Measurements from ENCODE around the gene OR10A2. TPM values are rescaled to one million over a fixed set of nuclear protein-coding genes. Genes with fewer than 3 reads are reported as not detected.

The OR10A2 gene
- total RNA-seq = not detected

DNA sequence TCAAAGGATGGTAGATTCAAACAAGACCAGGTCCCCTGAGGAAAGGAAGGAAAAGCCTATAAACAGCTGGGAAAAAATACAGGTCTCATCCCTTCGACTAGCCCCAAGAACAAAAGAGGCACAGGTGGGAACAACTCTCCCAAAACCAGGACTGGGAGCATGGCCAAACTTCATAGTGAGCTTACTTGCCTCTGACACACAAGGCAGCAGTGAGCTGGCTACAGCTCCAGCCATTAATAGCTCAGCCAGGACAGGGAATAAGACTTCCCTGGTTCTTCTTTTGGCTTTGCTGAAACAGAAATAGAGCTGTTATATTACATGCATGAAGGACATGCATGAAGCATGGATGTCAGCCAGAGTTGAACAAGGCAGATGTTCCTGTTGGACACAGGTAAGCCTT is at the start of gene OR10A2:
Gene OR10A2 (plus strand): TSS at position 97 of the 400 bp plus-strand sequence. CDS start 6,698 bp downstream, outside the sequence.
- no peak within 1 kb of the TSS for H3K27ac ChIP-seq
- TF ChIP-seq POLR2A (IDR thresholded peaks at IDR 0.05) (no peak), CTCF (IDR thresholded peaks at IDR 0.05) (no peak)
- WGBS, 2 donors = 53 to 64% methylated on average over 1 of the region's 1 CpG
- no peak for DNase-seq
- H3K9me3 ChIP-seq = no peaks in the 10 kb centered on the region
- intact Hi-C loops (cut with DNase I) = no loop called here
- H3K4me3 ChIP-seq (replicated peaks in 1 of 3) = no peak within 1 kb of the TSS
- H3K27me3 ChIP-seq = no peaks in the 10 kb centered on the region
- H3K4me1 ChIP-seq = no peaks in the 10 kb centered on the region
- no peaks in the 10 kb centered on the region for H3K36me3 ChIP-seq

DNA sequence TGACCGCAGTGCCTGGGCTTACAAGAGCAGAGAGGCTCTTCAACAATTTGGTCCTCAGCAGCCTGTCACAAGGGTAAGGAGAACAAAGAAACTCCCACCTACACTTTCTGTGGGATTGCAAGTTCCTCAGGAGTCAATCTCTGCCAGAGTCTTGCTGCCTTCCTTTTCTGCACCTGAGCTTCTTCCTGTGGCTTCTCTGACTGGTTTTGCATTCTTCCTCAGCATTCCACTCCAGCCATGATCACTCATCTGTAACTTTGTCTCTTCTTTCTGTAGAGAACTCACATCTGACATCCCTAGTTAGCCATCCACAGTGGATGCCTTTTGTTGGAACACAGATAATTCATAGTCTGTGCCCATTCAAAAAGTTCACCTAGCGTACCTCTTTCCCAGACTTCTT is 49.2 kb upstream of the OR10A2 start:
- no peak for DNase-seq
- TF ChIP-seq CTCF (IDR thresholded peaks at IDR 0.05) (no peak), POLR2A (IDR thresholded peaks at IDR 0.05) (no peak)
- H3K36me3 ChIP-seq = no peaks in the 10 kb centered on the region
- no peaks in the 10 kb centered on the region for H3K9me3 ChIP-seq
- H3K4me3 ChIP-seq (replicated peaks in 1 of 3) = no peak overlapping the region
- WGBS, 2 donors = 44 to 61% methylated on average over 2 of the region's 2 CpGs
- no peak overlapping the region for H3K27ac ChIP-seq
- no peaks in the 10 kb centered on the region for H3K4me1 ChIP-seq
- intact Hi-C loops (cut with DNase I) = no loop called here
- no peaks in the 10 kb centered on the region for H3K27me3 ChIP-seq

DNA sequence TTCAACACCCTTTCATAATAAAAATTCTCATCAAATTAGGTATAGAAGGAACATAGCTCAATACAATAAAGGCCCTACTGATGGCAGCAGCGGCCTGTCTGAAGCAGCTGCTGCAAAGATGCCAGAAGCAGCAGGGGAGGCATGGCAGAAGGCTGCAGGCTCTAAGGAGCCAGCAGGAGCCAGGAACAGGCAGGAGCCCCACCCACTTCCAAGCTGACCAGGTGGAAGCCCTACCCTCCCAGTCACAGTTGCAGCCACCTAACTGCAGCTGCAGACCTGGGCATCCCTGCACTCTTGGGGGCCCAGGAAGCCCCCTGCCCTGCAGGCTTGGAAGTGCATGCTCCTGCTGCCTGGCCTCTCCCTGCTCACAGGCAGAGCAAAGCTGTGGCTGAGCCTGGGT is 45.2 kb upstream of the OR10A2 start:
- WGBS, 2 donors = 67 to 71% methylated on average over 1 of the region's 1 CpG
- intact Hi-C loops (cut with DNase I) = no loop called here
- no peak overlapping the region for H3K27ac ChIP-seq

DNA sequence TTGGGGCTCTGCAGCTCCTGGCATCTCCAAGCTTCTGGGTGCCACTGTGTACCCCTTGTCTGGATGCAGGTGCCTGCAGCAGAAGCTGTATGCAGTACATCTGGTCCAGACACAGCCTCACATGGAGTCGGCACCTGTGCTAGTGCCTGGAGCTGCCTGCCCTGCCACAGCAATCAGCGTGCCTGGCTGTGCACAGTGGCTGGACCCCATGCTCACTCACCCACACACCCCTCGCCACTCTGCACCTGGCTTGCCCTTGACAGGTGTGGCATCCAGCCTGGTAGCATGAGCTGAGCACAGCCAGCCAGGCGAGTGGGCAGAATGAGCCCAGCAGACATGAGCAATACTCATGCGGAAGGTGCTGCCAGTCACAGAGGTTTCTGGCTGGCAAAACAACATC is 43.9 kb upstream of the OR10A2 start:
- DNase-seq = no peak
- no peak for TF ChIP-seq POLR2A (IDR thresholded peaks at IDR 0.05)
- no peak for TF ChIP-seq CTCF (IDR thresholded peaks at IDR 0.05)

More for the DNA sequence above, 45.2 kb upstream of the OR10A2 start:
- no peaks in the 10 kb centered on the region for H3K27me3 ChIP-seq
- no peaks in the 10 kb centered on the region for H3K36me3 ChIP-seq
- no peaks in the 10 kb centered on the region for H3K4me1 ChIP-seq
- no peak overlapping the region for H3K4me3 ChIP-seq (replicated peaks in 1 of 3)
- DNase-seq = no peak
- H3K9me3 ChIP-seq = no peaks in the 10 kb centered on the region
- TF ChIP-seq POLR2A (IDR thresholded peaks at IDR 0.05) = no peak
- no peak for TF ChIP-seq CTCF (IDR thresholded peaks at IDR 0.05)

GRCh38 chr11:6824136-6824823 is 38.6 kb upstream of the OR10A2 start:
- no peak for DNase-seq
- intact Hi-C loops (cut with DNase I) = no loop called here
- TF ChIP-seq POLR2A (IDR thresholded peaks at IDR 0.05) = no peak
- TF ChIP-seq CTCF (IDR thresholded peaks at IDR 0.05) = no peak

More for the DNA sequence above, 43.9 kb upstream of the OR10A2 start:
- no peaks in the 10 kb centered on the region for H3K36me3 ChIP-seq
- no peaks in the 10 kb centered on the region for H3K27me3 ChIP-seq
- WGBS, 2 donors = 98 to 100% methylated on average over 3 to 4 of the region's 5 CpGs
- no peak overlapping the region for H3K4me3 ChIP-seq (replicated peaks in 1 of 3)
- no peaks in the 10 kb centered on the region for H3K9me3 ChIP-seq
- no peaks in the 10 kb centered on the region for H3K4me1 ChIP-seq
- intact Hi-C loops (cut with DNase I) = no loop called here
- no peak overlapping the region for H3K27ac ChIP-seq

More at GRCh38 chr11:6824136-6824823, 38.6 kb upstream of the OR10A2 start:
- H3K9me3 ChIP-seq = no peaks in the 10 kb centered on the region
- H3K27me3 ChIP-seq = no peaks in the 10 kb centered on the region
- WGBS, 2 donors = 65 to 74% methylated on average over 5 of the region's 5 CpGs
- H3K27ac ChIP-seq = no peak overlapping the region
- H3K4me3 ChIP-seq (replicated peaks in 1 of 3) = no peak overlapping the region
- no peaks in the 10 kb centered on the region for H3K36me3 ChIP-seq
- no peaks in the 10 kb centered on the region for H3K4me1 ChIP-seq

All from thyroid gland (tissue), 4 donors.